HUES6 (cell line): Measurements from ENCODE around the gene GLOD4.
A peak's percentile ranks its signal among the peaks of the same experiment; 100 is the strongest.
"Not testable (repeated sequence)": the region's sequence is repeated elsewhere in the genome, so short reads cannot be mapped to it uniquely, and the experiment has no call there.

Experiments used
- H3K27ac ChIP-seq: 2 replicates; pipeline ENCODE4 v1.7.0; 2013; ENCODE audit warnings: low read depth, mild to moderate bottlenecking, low read length, inconsistent platforms
- H3K27me3 ChIP-seq: 2 replicates; pipeline ENCODE4 v1.6.1; 2013; ENCODE audit warnings: low read length; ENCODE audit not compliant: control insufficient read depth, insufficient read depth
- H3K36me3 ChIP-seq: 2 replicates; pipeline ENCODE4 v1.6.1; 2013; ENCODE audit warnings: low read length; ENCODE audit not compliant: control insufficient read depth, insufficient read depth
- H3K4me1 ChIP-seq: 2 replicates; pipeline ENCODE4 v1.6.1; 2013; ENCODE audit warnings: low read length; ENCODE audit not compliant: control insufficient read depth, insufficient read depth
- H3K4me3 ChIP-seq: 2 replicates; pipeline ENCODE4 v1.5.1; 2013; ENCODE audit warnings: low read depth, low read length
- H3K9ac ChIP-seq: one replicate; pipeline ENCODE4 v1.6.1; 2013; ENCODE audit warnings: mild to moderate bottlenecking, low read length
- H3K9me3 ChIP-seq: 2 replicates; pipeline ENCODE4 v1.6.1; 2013; ENCODE audit warnings: low read depth, low read length; ENCODE audit not compliant: control insufficient read depth, insufficient read depth

GLOD4 gene

GRCh38 chr17:812638-813204 is 30.6 kb upstream of the GLOD4 start:
- no peaks in the 10 kb centered on the region for H3K27me3 ChIP-seq

GRCh38 chr17:811051-811784 is 29.1 kb upstream of the GLOD4 start:
- H3K36me3 ChIP-seq, result peaks cover 54% of the 10 kb centered on the region

More at GRCh38 chr17:812638-813204, 30.6 kb upstream of the GLOD4 start:
- Histone ChIP-seq H3K9ac (no peak overlapping the region), H3K9me3 (no peaks in the 10 kb centered on the region), H3K4me1 (no peaks in the 10 kb centered on the region), H3K36me3 (peaks cover 62% of the 10 kb centered on the region), H3K4me3 (no peak overlapping the region), H3K27ac (no peak overlapping the region)

GRCh38 chr17:807523-808294 is 25.6 kb upstream of the GLOD4 start:
- Histone ChIP-seq H3K27ac (no peak overlapping the region), H3K9me3 (no peaks in the 10 kb centered on the region), H3K9ac (no peak overlapping the region), H3K4me3 (no peak overlapping the region), H3K36me3 (peaks cover 43% of the 10 kb centered on the region), H3K27me3 (no peaks in the 10 kb centered on the region), H3K4me1 (peaks cover 12% of the 10 kb centered on the region; the same call in 1 of the 2 replicates)

More at GRCh38 chr17:811051-811784, 29.1 kb upstream of the GLOD4 start:
- H3K4me3 ChIP-seq, result no peak overlapping the region
- no peak overlapping the region for H3K27ac ChIP-seq
- H3K9ac ChIP-seq, result no peak overlapping the region
- H3K9me3 ChIP-seq, result no peaks in the 10 kb centered on the region
- H3K4me1 ChIP-seq, result no peaks in the 10 kb centered on the region
- H3K27me3 ChIP-seq, result no peaks in the 10 kb centered on the region

- H3K4me3 ChIP-seq, result no peak overlapping the region
- H3K4me1 ChIP-seq, result peaks cover 12% of the 10 kb centered on the region; the same call in 1 of the 2 replicates
- H3K9me3 ChIP-seq, result no peaks in the 10 kb centered on the region
- H3K9ac ChIP-seq, result no peak overlapping the region
- no peak overlapping the region for H3K27ac ChIP-seq
- H3K27me3 ChIP-seq, result no peaks in the 10 kb centered on the region
- peaks cover 46% of the 10 kb centered on the region for H3K36me3 ChIP-seq
Observed at GRCh38 chr17:806781-807522, 24.9 kb upstream of the GLOD4 start.

- no peak overlapping the region for H3K4me3 ChIP-seq
- peaks cover 50% of the 10 kb centered on the region for H3K36me3 ChIP-seq
- H3K4me1 ChIP-seq, result peaks cover 12% of the 10 kb centered on the region; the same call in 1 of the 2 replicates
- no peaks in the 10 kb centered on the region for H3K9me3 ChIP-seq
- H3K27me3 ChIP-seq, result no peaks in the 10 kb centered on the region
- H3K9ac ChIP-seq, result no peak overlapping the region
- no peak overlapping the region for H3K27ac ChIP-seq
Observed at GRCh38 chr17:806346-806745, 24.3 kb upstream of the GLOD4 start.

GRCh38 chr17:805886-806285 is 23.8 kb upstream of the GLOD4 start:
- not testable (repeated sequence) for H3K27me3 ChIP-seq, H3K9me3 ChIP-seq, H3K27ac ChIP-seq, H3K9ac ChIP-seq, H3K4me3 ChIP-seq
- peaks cover 12% of the 10 kb centered on the region; the same call in 1 of the 2 replicates for H3K4me1 ChIP-seq
- H3K36me3 ChIP-seq, result peaks cover 53% of the 10 kb centered on the region

GRCh38 chr17:804541-805435 is 22.7 kb upstream of the GLOD4 start:
- Histone ChIP-seq H3K4me3 (no peak overlapping the region), H3K36me3 (peaks cover 57% of the 10 kb centered on the region), H3K27me3 (no peaks in the 10 kb centered on the region), H3K9me3 (no peaks in the 10 kb centered on the region), H3K4me1 (peaks cover 12% of the 10 kb centered on the region; the same call in 1 of the 2 replicates), H3K9ac (no peak overlapping the region), H3K27ac (peak overlapping the region; percentile 71; the same call in 1 of the 2 replicates)

GRCh38 chr17:802901-803881 is 21.1 kb upstream of the GLOD4 start:
- H3K4me3 ChIP-seq, result no peak overlapping the region

GRCh38 chr17:802481-802880 is 20.4 kb upstream of the GLOD4 start:
- Histone ChIP-seq H3K4me1 (peaks cover 12% of the 10 kb centered on the region; the same call in 1 of the 2 replicates), H3K9me3 (no peaks in the 10 kb centered on the region), H3K27me3 (no peaks in the 10 kb centered on the region), H3K27ac (no peak overlapping the region), H3K9ac (no peak overlapping the region), H3K36me3 (peaks cover 57% of the 10 kb centered on the region), H3K4me3 (no peak overlapping the region)

More at GRCh38 chr17:802901-803881, 21.1 kb upstream of the GLOD4 start:
- Histone ChIP-seq H3K4me1 (peaks cover 12% of the 10 kb centered on the region; the same call in 1 of the 2 replicates), H3K27me3 (no peaks in the 10 kb centered on the region), H3K9ac (peak overlapping the region; percentile 31), H3K9me3 (no peaks in the 10 kb centered on the region), H3K36me3 (peaks cover 57% of the 10 kb centered on the region), H3K27ac (no peak overlapping the region; the same call in 1 of the 2 replicates)
